Gastrocnemius medialis (tissue), 4 donors: ENCODE data around the gene ANXA9.

Experiments
- POLR2A ChIP-seq, 2 donors: fragments of 450-650 bp; IDR thresholded peaks; one replicate each; pipeline ENCODE4 v1.6.1; 2017; ENCODE audit warnings: antibody characterized with exemption in 2 of 2, mild to moderate bottlenecking in 2 of 2, moderate library complexity in 2 of 2
- TF ChIP-seq, protein P1 (sequence below), 5 experiments: fragments of 450-650 bp in 3 of 5; fragments of 200-600 bp in 2 of 5; sonication (generic) in 2 of 5; IDR thresholded peaks in 4 of 5; conservative IDR thresholded peaks in 1 of 5; 1 replicate in 4 of 5; 2 replicates in 1 of 5; pipeline ENCODE4 v1.5.1; 2016 to 2019; ENCODE audit warnings: antibody characterized with exemption in 5 of 5, mild to moderate bottlenecking in 3 of 5, moderate library complexity in 3 of 5

DNA sequence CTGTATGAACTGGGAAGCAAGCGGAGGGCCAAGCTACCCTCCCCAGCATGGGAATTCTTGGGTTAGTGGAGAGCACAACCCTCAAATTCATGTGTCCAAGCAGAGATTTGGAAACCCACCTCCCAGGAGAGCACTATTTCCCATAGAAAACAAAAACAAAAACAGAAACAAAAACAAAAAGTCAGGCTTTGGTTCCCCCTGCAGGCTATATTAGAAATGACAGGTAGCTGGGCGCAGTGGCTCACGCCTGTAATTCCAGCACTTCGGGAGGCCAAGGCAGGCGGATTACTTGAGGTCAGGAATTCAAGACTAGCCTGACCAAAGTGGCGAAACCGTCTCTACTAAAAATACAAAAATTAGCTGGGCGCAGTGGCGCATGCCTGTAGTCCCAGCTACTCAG is 13.8 kb downstream of the ANXA9 start:
- TF ChIP-seq, protein P1, sequence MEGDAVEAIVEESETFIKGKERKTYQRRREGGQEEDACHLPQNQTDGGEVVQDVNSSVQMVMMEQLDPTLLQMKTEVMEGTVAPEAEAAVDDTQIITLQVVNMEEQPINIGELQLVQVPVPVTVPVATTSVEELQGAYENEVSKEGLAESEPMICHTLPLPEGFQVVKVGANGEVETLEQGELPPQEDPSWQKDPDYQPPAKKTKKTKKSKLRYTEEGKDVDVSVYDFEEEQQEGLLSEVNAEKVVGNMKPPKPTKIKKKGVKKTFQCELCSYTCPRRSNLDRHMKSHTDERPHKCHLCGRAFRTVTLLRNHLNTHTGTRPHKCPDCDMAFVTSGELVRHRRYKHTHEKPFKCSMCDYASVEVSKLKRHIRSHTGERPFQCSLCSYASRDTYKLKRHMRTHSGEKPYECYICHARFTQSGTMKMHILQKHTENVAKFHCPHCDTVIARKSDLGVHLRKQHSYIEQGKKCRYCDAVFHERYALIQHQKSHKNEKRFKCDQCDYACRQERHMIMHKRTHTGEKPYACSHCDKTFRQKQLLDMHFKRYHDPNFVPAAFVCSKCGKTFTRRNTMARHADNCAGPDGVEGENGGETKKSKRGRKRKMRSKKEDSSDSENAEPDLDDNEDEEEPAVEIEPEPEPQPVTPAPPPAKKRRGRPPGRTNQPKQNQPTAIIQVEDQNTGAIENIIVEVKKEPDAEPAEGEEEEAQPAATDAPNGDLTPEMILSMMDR (IDR thresholded peaks at IDR 0.05 in 4 of 5, conservative IDR thresholded peaks at IDR 0.05 in 1 of 5) = peak; percentile 78 to 87 (median 83)
- no peak for TF ChIP-seq POLR2A (IDR thresholded peaks at IDR 0.05)
